CD4-positive, alpha-beta T cell (primary cell): ENCODE data around the gene ARL6IP1. TPM values are rescaled to one million over a fixed set of nuclear protein-coding genes. Genes with fewer than 3 reads are reported as not detected.
A peak's percentile ranks its signal among the peaks of the same experiment; 100 is the strongest.
"Not testable (repeated sequence)": the region's sequence is repeated elsewhere in the genome, so short reads cannot be mapped to it uniquely, and the experiment has no call there.

Experiments
- ATAC-seq: fragments of 200-7000 bp; cut with Tn5 transposase; one replicate; pipeline ENCODE4 v1.10.0; 2022; ENCODE audit warnings: mild to moderate bottlenecking; ENCODE audit not compliant: poor library complexity
- CTCF ChIA-PET: fragments of 350-600 bp; sonication (Branson Sonifier 250); formaldehyde crosslinking; loops from one replicate; lab custom pipeline; 2021; ENCODE audit warnings: antibody characterized with exemption, inconsistent platforms; lab: Charles Lee
- POLR2A ChIA-PET: fragments of 350-600 bp; sonication (Branson Sonifier 250); formaldehyde crosslinking; loops from one replicate; lab custom pipeline; 2021; ENCODE audit warnings: antibody characterized with exemption, inconsistent platforms; lab: Charles Lee
- DNase-seq, 14 experiments: peaks; one replicate each; pipeline ENCODE4 v3.0.0-alpha.2; 2013 to 2020; ENCODE audit warnings: mixed read lengths in 2 of 14
- H3K27ac ChIP-seq, 2 donors: one replicate each; pipeline versions ENCODE4 v1.5.1 to v1.7.0; 2013; ENCODE audit warnings: low read length in 2 of 2, low read depth in 1 of 2, mild to moderate bottlenecking in 1 of 2
- H3K27me3 ChIP-seq, 2 experiments: 1 replicate in 1 of 2; 2 replicates in 1 of 2; pipeline versions ENCODE4 v1.6.1 to v1.7.0; 2013; ENCODE audit warnings: low read length in 2 of 2, control low read depth in 1 of 2, mild to moderate bottlenecking in 1 of 2, moderate library complexity in 1 of 2; ENCODE audit not compliant: insufficient read depth in 2 of 2, control insufficient read depth in 1 of 2
- H3K36me3 ChIP-seq: one replicate; pipeline ENCODE4 v1.6.1; 2013; ENCODE audit warnings: low read length, control low read depth; ENCODE audit not compliant: insufficient read depth
- H3K4me1 ChIP-seq: one replicate; pipeline ENCODE4 v1.6.1; 2013; ENCODE audit warnings: low read length, control low read depth; ENCODE audit not compliant: insufficient read depth
- H3K4me3 ChIP-seq: one replicate; pipeline ENCODE4 v1.5.1; 2013; ENCODE audit warnings: mild to moderate bottlenecking, low read length, moderate library complexity
- H3K9me3 ChIP-seq, 2 experiments: 1 replicate in 1 of 2; 2 replicates in 1 of 2; pipeline versions ENCODE4 v1.6.1 to v1.7.0; 2013; ENCODE audit warnings: low read length in 2 of 2, mild to moderate bottlenecking in 2 of 2, control low read depth in 1 of 2, moderate library complexity in 1 of 2; ENCODE audit not compliant: control insufficient read depth in 1 of 2, insufficient read depth in 1 of 2
- H3K27ac Mint-ChIP-seq: one replicate; pipeline ENCODE4 v1.8.0; 2020; ENCODE audit warnings: mixed read lengths
- H3K27me3 Mint-ChIP-seq: one replicate; pipeline ENCODE4 v1.8.0; 2021; ENCODE audit warnings: mixed read lengths
- H3K36me3 Mint-ChIP-seq: one replicate; pipeline ENCODE4 v1.8.0; 2021; ENCODE audit warnings: low read depth, mixed read lengths
- H3K4me1 Mint-ChIP-seq: one replicate; pipeline ENCODE4 v1.8.0; 2021; ENCODE audit warnings: low read depth, mixed read lengths
- H3K4me3 Mint-ChIP-seq: one replicate; pipeline ENCODE4 v1.8.0; 2020; ENCODE audit warnings: mild to moderate bottlenecking, mixed read lengths
- H3K9me3 Mint-ChIP-seq: one replicate; pipeline ENCODE4 v1.8.0; 2020; ENCODE audit warnings: mixed read lengths
- intact Hi-C, 2 experiments: fragments of 100-400 bp; cut with DNase I in 1 of 2; cut with micrococcal nuclease in 1 of 2; formaldehyde crosslinking; loops; one replicate each; pipeline versions ENCODE4 v1.15.1 to v1.9.0; 2023 to 2025; cut with DNase I, micrococcal nuclease
- total RNA-seq, 174 experiments: library from RNA in 2 of 174; stranded (reverse) in 2 of 174; gene quantifications; one replicate each; pipeline ENCODE4 v1.2.3 and lab custom pipeline; 2021 to 2026
- TF ChIP-seq, protein P1 (sequence below): fragments of 200-600 bp; IDR thresholded peaks from one replicate; pipeline ENCODE4 v1.8.0; 2022; ENCODE audit warnings: antibody characterized with exemption, mild to moderate bottlenecking

Gene ARL6IP1
- total RNA-seq, 2 experiments from 2014 or later = 109 to 111 TPM

DNA sequence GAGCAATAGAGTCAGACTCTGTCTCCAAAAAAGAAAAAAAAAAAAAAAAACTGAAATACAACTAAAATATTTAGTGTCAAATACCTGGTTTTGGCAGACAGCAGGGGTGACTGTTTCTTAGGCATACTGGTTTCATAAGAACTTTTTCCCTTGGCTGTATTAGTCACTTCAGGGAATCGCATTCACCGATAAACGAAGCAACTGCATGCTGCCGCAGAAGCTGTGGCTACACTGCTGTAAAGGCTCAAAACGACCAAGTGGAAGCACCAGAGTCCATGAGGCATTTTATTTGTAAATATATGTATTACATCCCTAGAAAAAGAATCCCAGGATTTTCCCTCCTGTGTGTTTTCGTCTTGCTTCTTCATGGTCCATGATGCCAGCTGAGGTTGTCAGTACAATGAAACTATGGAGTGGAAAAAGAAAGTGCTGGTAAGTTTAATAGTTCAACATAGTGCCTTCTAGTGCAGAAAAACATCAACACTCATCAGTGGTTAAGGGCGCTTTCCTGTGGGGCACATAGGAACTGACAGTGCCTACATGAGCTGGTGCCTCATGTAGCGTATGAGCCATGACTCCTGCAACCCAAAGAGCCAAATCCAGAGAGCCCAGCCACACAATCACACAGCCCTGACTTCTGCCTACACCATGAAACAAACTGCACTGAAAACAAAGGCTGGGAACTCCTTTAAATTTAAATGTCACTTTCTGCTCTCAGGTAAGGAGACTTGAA, 18.5 kb downstream of the ARL6IP1 start:
- Histone ChIP-seq H3K27me3 (no peaks in the 10 kb centered on the region), H3K4me3 (no peak overlapping the region), H3K4me1 (peaks cover 38% of the 10 kb centered on the region), H3K27ac (no peak overlapping the region), H3K9me3 (no peaks in the 10 kb centered on the region), H3K36me3 (peaks cover 56% of the 10 kb centered on the region)
- Mint-ChIP-seq H3K9me3 (no peaks in the 10 kb centered on the region), H3K4me1 (peaks cover 45% of the 10 kb centered on the region), H3K4me3 (no peak overlapping the region), H3K27me3 (no peaks in the 10 kb centered on the region), H3K27ac (peak overlapping the region; percentile 69), H3K36me3 (peaks cover 60% of the 10 kb centered on the region)
- ChIA-PET CTCF (interaction anchor here (0.7 to 1.1 kb wide), 2 partner anchors 19 to 1603 kb away, joined by 3 to 4 read pairs; partner anchors contain the start of gene ARL6IP1), POLR2A (no interaction called here)
- intact Hi-C loops = no loop called here
- TF ChIP-seq, protein P1, sequence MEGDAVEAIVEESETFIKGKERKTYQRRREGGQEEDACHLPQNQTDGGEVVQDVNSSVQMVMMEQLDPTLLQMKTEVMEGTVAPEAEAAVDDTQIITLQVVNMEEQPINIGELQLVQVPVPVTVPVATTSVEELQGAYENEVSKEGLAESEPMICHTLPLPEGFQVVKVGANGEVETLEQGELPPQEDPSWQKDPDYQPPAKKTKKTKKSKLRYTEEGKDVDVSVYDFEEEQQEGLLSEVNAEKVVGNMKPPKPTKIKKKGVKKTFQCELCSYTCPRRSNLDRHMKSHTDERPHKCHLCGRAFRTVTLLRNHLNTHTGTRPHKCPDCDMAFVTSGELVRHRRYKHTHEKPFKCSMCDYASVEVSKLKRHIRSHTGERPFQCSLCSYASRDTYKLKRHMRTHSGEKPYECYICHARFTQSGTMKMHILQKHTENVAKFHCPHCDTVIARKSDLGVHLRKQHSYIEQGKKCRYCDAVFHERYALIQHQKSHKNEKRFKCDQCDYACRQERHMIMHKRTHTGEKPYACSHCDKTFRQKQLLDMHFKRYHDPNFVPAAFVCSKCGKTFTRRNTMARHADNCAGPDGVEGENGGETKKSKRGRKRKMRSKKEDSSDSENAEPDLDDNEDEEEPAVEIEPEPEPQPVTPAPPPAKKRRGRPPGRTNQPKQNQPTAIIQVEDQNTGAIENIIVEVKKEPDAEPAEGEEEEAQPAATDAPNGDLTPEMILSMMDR = no peak
- peak in 1 of 14 experiments; percentile 40 for DNase-seq
- peak; percentile 62 for ATAC-seq

DNA sequence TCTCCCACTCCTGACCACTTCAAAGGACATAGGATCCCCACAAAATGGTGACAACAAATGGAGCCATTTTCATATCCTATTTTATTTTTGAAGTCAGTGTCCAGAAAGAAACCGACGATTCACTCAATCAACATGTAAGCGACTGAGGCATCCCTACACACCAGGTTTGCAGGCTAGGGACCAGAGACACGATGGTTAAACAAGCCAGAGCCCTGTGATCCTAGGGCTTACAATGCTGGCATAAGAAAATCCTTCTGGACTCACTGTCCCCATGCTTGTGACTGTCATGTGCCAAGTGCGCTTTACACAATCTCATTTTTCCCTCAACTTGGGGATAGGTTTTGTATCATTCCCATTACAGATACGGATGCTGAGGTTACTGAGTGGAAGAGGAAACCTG, 20.1 kb downstream of the ARL6IP1 start:
- peaks cover 44% of the 10 kb centered on the region for H3K36me3 Mint-ChIP-seq
- POLR2A ChIA-PET = not testable (repeated sequence)

DNA sequence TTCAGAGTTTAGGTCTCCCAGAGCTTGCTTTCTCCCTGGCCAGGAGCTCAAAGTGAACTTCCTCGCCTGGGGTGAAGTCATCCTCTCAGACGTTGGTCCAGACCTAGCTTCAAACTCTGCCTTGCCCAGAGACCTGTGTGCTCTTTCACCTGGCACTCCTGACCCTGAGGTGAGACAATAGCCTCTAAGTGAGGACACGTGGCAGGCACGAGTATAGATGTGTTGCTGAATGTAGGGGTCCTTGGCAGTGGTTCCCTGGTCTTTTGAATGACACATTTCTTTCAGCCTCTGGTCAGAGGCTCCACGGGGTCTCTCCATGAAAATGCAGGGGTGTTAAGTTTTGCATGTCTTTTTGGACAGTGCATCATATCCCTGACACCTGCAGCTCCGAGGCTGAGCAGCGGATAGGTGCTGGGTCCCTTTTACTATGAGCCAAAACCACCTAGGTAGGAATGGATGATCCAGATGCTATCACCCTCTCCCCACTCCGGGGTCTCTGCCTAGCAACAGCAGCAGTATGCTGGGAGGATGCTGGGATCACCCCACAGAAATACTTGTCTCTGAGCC, 20.8 kb downstream of the ARL6IP1 start:
- H3K36me3 ChIP-seq = peaks cover 32% of the 10 kb centered on the region
- H3K9me3 ChIP-seq, intact Hi-C loops, H3K4me3 ChIP-seq, H3K27me3 Mint-ChIP-seq, DNase-seq, POLR2A ChIA-PET, H3K9me3 Mint-ChIP-seq, H3K27me3 ChIP-seq, H3K27ac ChIP-seq, CTCF ChIA-PET, H3K4me3 Mint-ChIP-seq, H3K27ac Mint-ChIP-seq, ATAC-seq: not testable (repeated sequence)
- H3K4me1 ChIP-seq = peaks cover 16% of the 10 kb centered on the region
- peaks cover 25% of the 10 kb centered on the region for H3K4me1 Mint-ChIP-seq
- peaks cover 37% of the 10 kb centered on the region for H3K36me3 Mint-ChIP-seq

More for the DNA sequence above, 20.1 kb downstream of the ARL6IP1 start:
- Histone ChIP-seq H3K4me1 (peaks cover 23% of the 10 kb centered on the region), H3K36me3 (peaks cover 39% of the 10 kb centered on the region)
- H3K27ac Mint-ChIP-seq, H3K27me3 Mint-ChIP-seq, H3K9me3 Mint-ChIP-seq, H3K4me3 ChIP-seq, DNase-seq, ATAC-seq, H3K9me3 ChIP-seq, H3K27ac ChIP-seq, H3K4me3 Mint-ChIP-seq, intact Hi-C loops, H3K27me3 ChIP-seq, CTCF ChIA-PET: not testable (repeated sequence)
- peaks cover 32% of the 10 kb centered on the region for H3K4me1 Mint-ChIP-seq

DNA sequence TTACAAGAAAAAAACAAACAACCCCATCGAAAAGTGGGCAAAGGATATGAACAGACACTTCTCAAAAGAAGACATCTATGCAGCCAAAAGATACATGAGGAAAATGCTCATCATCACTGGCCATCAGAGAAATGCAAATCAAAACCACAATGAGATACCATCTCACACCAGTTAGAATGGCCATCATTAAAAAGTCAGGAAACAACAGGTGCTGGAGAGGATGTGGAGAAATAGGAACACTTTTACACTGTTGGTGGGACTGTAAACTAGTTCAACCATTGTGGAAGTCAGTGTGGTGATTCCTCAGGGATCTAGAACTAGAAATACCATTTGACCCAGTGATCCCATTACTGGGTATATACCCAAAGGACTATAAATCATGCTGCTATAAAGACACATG, 23.7 kb downstream of the ARL6IP1 start:
- H3K27me3 Mint-ChIP-seq, POLR2A ChIA-PET, H3K36me3 Mint-ChIP-seq, H3K4me1 Mint-ChIP-seq, H3K9me3 Mint-ChIP-seq, H3K27me3 ChIP-seq, H3K4me3 Mint-ChIP-seq, H3K4me3 ChIP-seq, CTCF ChIA-PET, H3K36me3 ChIP-seq, H3K9me3 ChIP-seq, DNase-seq, ATAC-seq, H3K4me1 ChIP-seq, H3K27ac Mint-ChIP-seq, intact Hi-C loops, H3K27ac ChIP-seq: not testable (repeated sequence)

DNA sequence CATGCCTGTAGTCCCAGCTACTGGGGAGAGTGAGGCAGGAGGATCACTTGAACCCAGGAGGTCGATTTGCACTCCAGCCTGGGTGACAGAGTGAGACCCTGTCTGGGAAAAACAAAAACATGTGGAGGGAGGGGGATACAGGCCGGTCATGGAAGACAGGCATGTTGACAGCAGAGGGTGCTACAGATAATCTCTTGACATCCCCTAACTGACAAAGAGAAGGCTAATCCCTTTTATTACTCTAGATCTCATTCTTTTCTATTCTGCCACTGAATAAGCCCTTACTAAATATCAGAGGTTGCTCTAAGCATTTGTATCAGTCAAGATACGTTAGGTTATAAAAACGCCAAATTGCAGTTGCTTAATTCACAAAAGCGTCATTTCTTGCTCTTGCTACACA, 25.0 kb downstream of the ARL6IP1 start:
- H3K27me3 ChIP-seq, H3K9me3 ChIP-seq, H3K36me3 ChIP-seq, H3K36me3 Mint-ChIP-seq, H3K4me1 ChIP-seq, POLR2A ChIA-PET, H3K4me3 ChIP-seq, DNase-seq, H3K4me1 Mint-ChIP-seq, CTCF ChIA-PET, intact Hi-C loops, H3K27me3 Mint-ChIP-seq, H3K27ac Mint-ChIP-seq, H3K9me3 Mint-ChIP-seq, H3K27ac ChIP-seq, H3K4me3 Mint-ChIP-seq, ATAC-seq: not testable (repeated sequence)

DNA sequence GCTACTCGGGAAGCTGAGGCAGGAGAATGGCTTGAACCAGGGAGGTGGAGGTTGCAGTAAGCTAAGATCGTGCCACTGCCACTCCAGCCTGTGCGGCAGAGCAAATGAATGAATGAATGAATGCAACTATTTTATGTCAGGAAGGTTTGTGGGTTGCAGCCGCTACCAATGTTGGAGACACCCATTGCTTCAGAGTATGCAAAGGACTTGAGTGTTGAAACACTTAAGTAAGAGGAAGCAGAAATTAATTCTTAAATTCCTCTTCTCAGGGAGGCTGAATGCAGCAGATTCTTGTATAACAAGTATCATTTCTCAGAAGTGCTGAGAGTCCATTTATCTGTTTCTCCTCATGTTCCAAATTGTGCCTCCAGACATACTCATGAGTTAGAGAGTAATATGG, 26.7 kb downstream of the ARL6IP1 start:
- ATAC-seq, H3K4me3 Mint-ChIP-seq, H3K4me1 ChIP-seq, H3K27me3 Mint-ChIP-seq, DNase-seq, H3K36me3 ChIP-seq, H3K4me1 Mint-ChIP-seq, CTCF ChIA-PET, H3K36me3 Mint-ChIP-seq, H3K9me3 ChIP-seq, H3K27ac ChIP-seq, POLR2A ChIA-PET, H3K27me3 ChIP-seq, H3K27ac Mint-ChIP-seq, H3K4me3 ChIP-seq, H3K9me3 Mint-ChIP-seq, intact Hi-C loops: not testable (repeated sequence)
